K562 (cell line): ENCODE measurements around the gene RARA. TPM values are rescaled to one million over a fixed set of nuclear protein-coding genes. Genes with fewer than 3 reads are reported as not detected.
"Not testable (repeated sequence)": the region's sequence is repeated elsewhere in the genome, so short reads cannot be mapped to it uniquely, and the experiment has no call there.

Experiments
- ATAC-seq: fragments of 200-7000 bp; cut with Tn5 transposase; 3 replicates; pipeline ENCODE4 v1.9.1; 2020; ENCODE audit warnings: moderate library complexity
- BruUV-seq: library from RNA; stranded (reverse); fragments of 400-500 nt; replicated peaks from 2 replicates; lab custom pipeline; 2021; lab: Mats Ljungman, UMichigan
- CTCF ChIA-PET: fragments of 300-600 bp; formaldehyde crosslinking; extraction: SDS; loops from one replicate; lab custom pipeline; 2021; ENCODE audit warnings: low intra/inter-chr PET ratio; lab: Yijun Ruan, JAX
- POLR2A ChIA-PET: fragments of 300-600, 350-650 bp; sonication (Branson Sonifier 250); formaldehyde crosslinking; extraction: SDS; loops from one replicate; lab custom pipeline; 2021; ENCODE audit warnings: antibody characterized with exemption, inconsistent platforms; lab: Yijun Ruan, JAX
- DNase-seq, 4 experiments: peaks; one replicate each; pipeline versions ENCODE4 v3.0.0 to v3.0.0-alpha.2; 2011 to 2018; ENCODE audit warnings: low spot score in 3 of 4, mixed read lengths in 3 of 4; ENCODE audit errors: extremely low read depth in 1 of 4
- FAIRE-seq: peaks from 2 replicates; lab custom pipeline; 2011; peaks lifted over from hg19 to GRCh38; lab: Jason Lieb, UNC
- H2AFZ ChIP-seq: 2 replicates; pipeline ENCODE4 v1.6.0; 2011; ENCODE audit warnings: low read depth, low read length, control low read depth, inconsistent platforms
- H3K27ac ChIP-seq: fragments of 200-600 bp; 3 replicates; pipeline ENCODE4 v1.8.0; 2011; ENCODE audit warnings: low read depth, mild to moderate bottlenecking, control low read depth, inconsistent platforms, low read length, moderate library complexity, mixed read lengths; ENCODE audit errors: extremely low read depth
- H3K27me3 ChIP-seq, 2 experiments: fragments of 300-600 bp in 1 of 2; 2 replicates in 1 of 2; 3 replicates in 1 of 2; pipeline versions ENCODE4 v1.6.0 to v1.8.0; 2011; ENCODE audit warnings: inconsistent platforms in 2 of 2, low read length in 2 of 2, mild to moderate bottlenecking in 1 of 2, mixed read lengths in 1 of 2, moderate library complexity in 1 of 2; ENCODE audit not compliant: control insufficient read depth in 2 of 2, insufficient read depth in 2 of 2
- H3K36me3 ChIP-seq: fragments of 300-600 bp; 3 replicates; pipeline ENCODE4 v1.8.0; 2011; ENCODE audit warnings: mild to moderate bottlenecking, low read length, inconsistent platforms; ENCODE audit not compliant: control insufficient read depth, insufficient read depth
- H3K4me1 ChIP-seq, 2 experiments: fragments of 200-600 bp in 1 of 2; replicated peaks in 1 of 2; 2 replicates in 1 of 2; 3 replicates in 1 of 2; pipeline versions ENCODE4 v1.5.1 to v1.8.0; 2011; ENCODE audit warnings: inconsistent platforms in 2 of 2, low read length in 2 of 2, mild to moderate bottlenecking in 1 of 2, mixed read lengths in 1 of 2, moderate library complexity in 1 of 2; ENCODE audit not compliant: control insufficient read depth in 2 of 2, insufficient read depth in 2 of 2
- H3K4me2 ChIP-seq: 2 replicates; pipeline ENCODE4 v1.6.1; 2011; ENCODE audit warnings: low read length, control low read depth, inconsistent platforms, mixed read lengths; ENCODE audit not compliant: insufficient read depth
- H3K4me3 ChIP-seq: fragments of 200-600 bp; sonication (generic), shearing (Covaris generic); 2 replicates; pipeline ENCODE4 v1.5.1; 2016; ENCODE audit warnings: control low read depth, inconsistent platforms
- H3K79me2 ChIP-seq: fragments of 200-600 bp; 3 replicates; pipeline ENCODE4 v1.8.0; 2011; ENCODE audit warnings: low read length, inconsistent platforms; ENCODE audit not compliant: control insufficient read depth, insufficient read depth
- H3K9ac ChIP-seq, 2 experiments: 2 replicates each; pipeline versions ENCODE4 v1.6.0 to v1.6.1; 2011; ENCODE audit warnings: low read depth in 2 of 2, low read length in 2 of 2, control low read depth in 1 of 2, inconsistent platforms in 1 of 2, mild to moderate bottlenecking in 1 of 2, mixed read lengths in 1 of 2; ENCODE audit not compliant: insufficient read depth in 1 of 2
- H3K9me1 ChIP-seq: one replicate; pipeline ENCODE4 v1.6.0; 2011; ENCODE audit warnings: inconsistent platforms, mild to moderate bottlenecking, low read length, moderate library complexity; ENCODE audit not compliant: control insufficient read depth, insufficient read depth
- H3K9me3 ChIP-seq: replicated peaks from 2 replicates; pipeline ENCODE4 v1.5.1; 2011; ENCODE audit warnings: low read depth, low read length, inconsistent platforms; ENCODE audit not compliant: control insufficient read depth, insufficient read depth
- H4K20me1 ChIP-seq: replicated peaks from 2 replicates; pipeline ENCODE4 v1.6.1; 2011; ENCODE audit warnings: low read length, inconsistent platforms, mixed read lengths; ENCODE audit not compliant: control insufficient read depth, insufficient read depth
- NFIX ChIP-seq: fragments of 250-450 bp; sonication (Bioruptor Pico); IDR thresholded peaks from 2 replicates; pipeline ENCODE4 v1.4.0; 2020; ENCODE audit warnings: low read depth, mild to moderate bottlenecking, moderate library complexity
- PBX2 ChIP-seq, 2 experiments: IDR thresholded peaks in 1 of 2; conservative IDR thresholded peaks in 1 of 2; 2 replicates each; pipeline ENCODE4 v1.6.1; 2016; ENCODE audit warnings: low read depth in 2 of 2, mild to moderate bottlenecking in 1 of 2, missing compliant biosample characterization in 1 of 2, missing genetic modification characterization in 1 of 2, moderate library complexity in 1 of 2
- PHF8 ChIP-seq: fragments of 200-600 bp; sonication (generic); IDR thresholded peaks from 2 replicates; pipeline ENCODE4 v1.6.1; 2012; ENCODE audit warnings: mixed run types, mild to moderate bottlenecking, inconsistent platforms, low read length, moderate library complexity, borderline replicate concordance
- RNF2 ChIP-seq: sonication (generic); IDR thresholded peaks from 2 replicates; pipeline ENCODE4 v1.6.1; 2016
- SAFB ChIP-seq: fragments of 200-400 bp; formaldehyde crosslinking; IDR thresholded peaks from 2 replicates; pipeline ENCODE4 v1.6.1; 2017; ENCODE audit warnings: low read depth, low read length, borderline replicate concordance
- SUPT5H ChIP-seq: fragments of 450-650 bp; IDR thresholded peaks from 2 replicates; pipeline ENCODE4 v1.6.1; 2016
- ZNF140 ChIP-seq: fragments of 250-450 bp; sonication (Bioruptor Pico); IDR thresholded peaks from 2 replicates; pipeline ENCODE4 v1.8.0; 2021; ENCODE audit warnings: moderate library complexity, mild to moderate bottlenecking, inconsistent platforms
- ZNF239 ChIP-seq: fragments of 250-450 bp; sonication (Bioruptor Pico); IDR thresholded peaks from 2 replicates; pipeline ENCODE4 v1.4.0; 2020; ENCODE audit warnings: mild to moderate bottlenecking
- WGBS: fragments of 100-300 bp; shearing (Covaris generic); methylation state at CpG from one replicate; pipeline ENCODE4 v1.1.6; 2016; ENCODE audit warnings: low coverage, mixed read lengths; ENCODE audit not compliant: insufficient coverage; ENCODE audit errors: missing lambda C conversion rate; 5-methylcytosine and 5-hydroxymethylcytosine counted together
- in situ Hi-C: fragments of 300-500 bp; cut with MboI; formaldehyde crosslinking; loops from 4 replicates; pipeline ENCODE4 v1.15.0; 2018; ENCODE audit warnings: inconsistent platforms, mixed read lengths
- intact Hi-C: fragments of 100-400 bp; cut with micrococcal nuclease; formaldehyde crosslinking; loops from 2 replicates; pipeline ENCODE4 v1.14.2; 2022
- polyA plus RNA-seq, 8 experiments: library from polyadenylated mRNA; depleted of rRNA in 4 of 8; stranded (reverse) in 5 of 8; unstranded in 3 of 8; fragments of >200 nt; fragmentation: Nextera tagmentation in 2 of 8; fragmentation: Illumina TruSeq in 1 of 8; extraction: Ambion mirVana in 2 of 8; extraction: Trizol in 1 of 8; gene quantifications; 2 replicates each; pipeline versions ENCODE4 v1.2.1 to v1.2.3, GENCODE V29; 2011 to 2014; ENCODE audit warnings: inconsistent platforms in 1 of 8, missing spikeins in 1 of 8
- total RNA-seq, 7 experiments: library from RNA; depleted of rRNA in 6 of 7; stranded (reverse); fragments of >200 nt in 6 of 7; fragmentation: Illumina TruSeq in 2 of 7; extraction: Trizol in 2 of 7; gene quantifications; 2 replicates each; pipeline versions ENCODE4 v1.2.1 to v1.2.3, GENCODE V29; 2011 to 2021; ENCODE audit warnings: low replicate concordance in 1 of 7
- TF ChIP-seq, protein P1 (sequence below): fragments of 450-650 bp; IDR thresholded peaks from 2 replicates; pipeline ENCODE4 v1.6.1; 2016

The RARA gene
- total and polyA plus RNA-seq, 9 of the 15 experiments (the other 6 are each of a cell fraction or from before 2014, with no cell fraction given): 0.10 to 28.0 (median 7.9) TPM

DNA sequence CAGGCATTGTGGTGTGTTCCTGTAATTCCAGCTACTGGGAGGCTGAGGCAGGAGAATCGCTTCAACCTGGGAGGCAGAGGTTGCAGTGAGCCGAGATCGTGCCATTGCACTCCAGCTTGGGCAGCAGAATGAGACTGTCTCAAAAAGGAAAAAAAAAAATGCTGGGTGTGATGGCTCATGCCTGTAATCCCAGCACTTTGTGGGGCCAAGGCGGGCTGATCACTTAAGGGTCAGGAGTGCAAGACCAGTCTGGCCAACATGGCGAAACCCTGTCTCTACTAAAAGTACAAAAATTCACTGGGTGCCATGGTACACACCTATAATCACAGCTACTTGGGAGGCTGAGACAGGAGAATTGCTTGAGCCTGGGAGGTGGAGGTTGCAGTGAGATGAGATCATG is 4.1 kb upstream of the RARA start:
- intact Hi-C loops (loop anchor here (5.0 to 10.0 kb wide), 2 partner anchors 37 to 230 kb away; no protein-coding TSS in a partner anchor), in situ Hi-C loops (loop anchor here (5.0 kb wide), 1 partner anchor 47 kb away; no protein-coding TSS in a partner anchor)
- 96% methylated on average over 5 of the region's 5 CpGs for WGBS
- H3K9me3 ChIP-seq, H3K9me1 ChIP-seq, FAIRE-seq, H4K20me1 ChIP-seq, DNase-seq, BruUV-seq, H3K4me2 ChIP-seq, H3K4me3 ChIP-seq, H2AFZ ChIP-seq, H3K9ac ChIP-seq, ATAC-seq, H3K27ac ChIP-seq, H3K27me3 ChIP-seq, H3K79me2 ChIP-seq: not testable (repeated sequence)
- peaks cover 50% of the 10 kb centered on the region for H3K36me3 ChIP-seq
- POLR2A ChIA-PET: interaction anchor here (0.6 to 2.0 kb wide), 4 partner anchors 15 to 39 kb away, joined by 3 to 7 read pairs (median 4); no protein-coding TSS in a partner anchor
- 0 out of 2 replicates have a peak, but pooled peaks have one; percentile 39 for TF ChIP-seq SUPT5H
- peaks cover 31 to 39% of the 10 kb centered on the region in 2 experiments for H3K4me1 ChIP-seq
- CTCF ChIA-PET: interaction anchor here (1.4 kb wide), 1 partner anchor 17 kb away, joined by 3 read pairs; the partner anchor contains the start of gene CDC6

GRCh38 chr17:40306395-40306794 is 2.6 kb upstream of the RARA start:
- Histone ChIP-seq H3K27ac (peak overlapping the region; percentile 49), H3K27me3 (no peaks in the 10 kb centered on the region), H3K79me2 (no peaks in the 10 kb centered on the region; the same call in 2 of the 3 replicates), H3K4me3 (no peak overlapping the region), H3K9me1 (no peaks in the 10 kb centered on the region), H4K20me1 (no peaks in the 10 kb centered on the region), H3K4me1 (peaks cover 31 to 43% of the 10 kb centered on the region in 2 experiments), H3K4me2 (peak overlapping the region; percentile 38), H3K36me3 (peaks cover 36% of the 10 kb centered on the region), H2AFZ (peak overlapping the region; percentile 34; the same call in 1 of the 2 replicates), H3K9me3 (no peaks in the 10 kb centered on the region), H3K9ac (peak overlapping the region; percentile 34 to 75; a peak in 1 of 4 replicates)
- DNase-seq (peak in 1 of 4 experiments; percentile 56), FAIRE-seq (no peak), ATAC-seq (peak; percentile 27)
- CTCF ChIA-PET: no interaction called here
- in situ Hi-C loops (no loop called here), intact Hi-C loops (loop anchor here (5.0 to 10.0 kb wide), 2 partner anchors 36 to 228 kb away; no protein-coding TSS in a partner anchor)
- POLR2A ChIA-PET: interaction anchor here (0.5 to 3.3 kb wide), 11 partner anchors 9 to 1492 kb away, joined by 3 to 23 read pairs (median 5); partner anchors contain the start of gene CDC6
- 8% methylated on average over 2 of the region's 2 CpGs for WGBS
- BruUV-seq: no TSS peak
- no peak for TF ChIP-seq NFIX
- TF ChIP-seq SAFB: no peak
- no peak for TF ChIP-seq PHF8
- TF ChIP-seq RNF2: no peak
- TF ChIP-seq ZNF140: no peak
- TF ChIP-seq, protein P1, sequence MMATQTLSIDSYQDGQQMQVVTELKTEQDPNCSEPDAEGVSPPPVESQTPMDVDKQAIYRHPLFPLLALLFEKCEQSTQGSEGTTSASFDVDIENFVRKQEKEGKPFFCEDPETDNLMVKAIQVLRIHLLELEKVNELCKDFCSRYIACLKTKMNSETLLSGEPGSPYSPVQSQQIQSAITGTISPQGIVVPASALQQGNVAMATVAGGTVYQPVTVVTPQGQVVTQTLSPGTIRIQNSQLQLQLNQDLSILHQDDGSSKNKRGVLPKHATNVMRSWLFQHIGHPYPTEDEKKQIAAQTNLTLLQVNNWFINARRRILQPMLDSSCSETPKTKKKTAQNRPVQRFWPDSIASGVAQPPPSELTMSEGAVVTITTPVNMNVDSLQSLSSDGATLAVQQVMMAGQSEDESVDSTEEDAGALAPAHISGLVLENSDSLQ: peak; percentile 76
- TF ChIP-seq PBX2 (CRISPR knock-in tag; IDR thresholded peaks at IDR 0.05; ENCODE audit: low read depth): no peak
- TF ChIP-seq PBX2 (tag; conservative IDR thresholded peaks at IDR 0.05; ENCODE audit: low read depth): no peak
- no peak for TF ChIP-seq ZNF239
